ENCODE data around the gene METTL16. TPM values are rescaled to one million over a fixed set of nuclear protein-coding genes. Genes with fewer than 3 reads are reported as not detected.

METTL16 gene
- total RNA-seq, 1 experiment from 2014 or later, result 54.1 TPM

DNA sequence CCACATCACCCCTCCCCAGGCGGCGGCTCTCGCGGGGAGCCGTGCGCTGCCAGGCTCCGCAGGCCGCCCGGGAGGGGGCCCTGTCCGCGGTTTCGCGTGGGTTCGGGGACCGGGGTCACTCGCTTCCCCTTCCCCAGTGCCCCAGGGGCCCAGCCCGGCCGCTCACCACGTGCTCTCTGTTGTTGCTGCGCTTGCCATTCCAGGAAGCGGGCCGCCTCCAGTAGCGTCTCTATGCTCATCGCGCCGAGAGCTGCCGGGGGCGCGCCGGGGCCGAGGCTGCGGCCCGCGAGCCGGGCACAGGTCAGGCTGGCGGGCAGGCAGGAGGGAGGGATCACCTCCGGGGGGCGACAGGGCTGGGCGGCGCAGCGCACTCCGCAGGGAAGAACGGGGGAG is 111.2 kb downstream of the METTL16 start:
- H3K36me3 Mint-ChIP-seq, result no peaks in the 10 kb centered on the region
- peak; percentile 69 for DNase-seq (ENCODE audit: low spot score)
- 0 out of 2 replicates have a peak, but pooled peaks cover 5% of the 10 kb centered on the region for H3K27me3 Mint-ChIP-seq (ENCODE audit: low read depth)
- no peaks in the 10 kb centered on the region for H3K9me3 Mint-ChIP-seq
- ChIA-PET CTCF (interaction anchor here (1.8 to 7.0 kb wide), 3 partner anchors 12 to 17 kb away, joined by 8 to 60 read pairs (median 57); no protein-coding TSS in a partner anchor), POLR2A (interaction anchor here (1.1 to 2.8 kb wide), 4 partner anchors 12 to 52 kb away, joined by 5 to 12 read pairs (median 6); no protein-coding TSS in a partner anchor)
- no peak overlapping the region for H3K27ac Mint-ChIP-seq
- peaks cover 35% of the 10 kb centered on the region for H3K4me1 Mint-ChIP-seq
- H3K4me3 Mint-ChIP-seq, result peak overlapping the region; percentile 95
- no peak for ATAC-seq
- TF ChIP-seq FOXK1 (CRISPR knock-in tag; IDR thresholded peaks at IDR 0.05) (peak; percentile 88), JUN (CRISPR knock-in tag; IDR thresholded peaks at IDR 0.05) (no peak), TCF7 (CRISPR knock-in tag; IDR thresholded peaks at IDR 0.05; ENCODE audit: low read depth) (no peak), KAT7 (CRISPR knock-in tag; IDR thresholded peaks at IDR 0.05; ENCODE audit: borderline replicate concordance) (no peak), TEAD1 (CRISPR knock-in tag; IDR thresholded peaks at IDR 0.05) (no peak), FOXJ3 (CRISPR knock-in tag; IDR thresholded peaks at IDR 0.05; ENCODE audit: borderline replicate concordance) (no peak), RELA (CRISPR knock-in tag; IDR thresholded peaks at IDR 0.05; ENCODE audit: borderline replicate concordance) (no peak), NR2C2 (CRISPR knock-in tag; IDR thresholded peaks at IDR 0.05) (no peak), NFATC4 (CRISPR knock-in tag; IDR thresholded peaks at IDR 0.05) (no peak)
- TF ChIP-seq, protein P1, sequence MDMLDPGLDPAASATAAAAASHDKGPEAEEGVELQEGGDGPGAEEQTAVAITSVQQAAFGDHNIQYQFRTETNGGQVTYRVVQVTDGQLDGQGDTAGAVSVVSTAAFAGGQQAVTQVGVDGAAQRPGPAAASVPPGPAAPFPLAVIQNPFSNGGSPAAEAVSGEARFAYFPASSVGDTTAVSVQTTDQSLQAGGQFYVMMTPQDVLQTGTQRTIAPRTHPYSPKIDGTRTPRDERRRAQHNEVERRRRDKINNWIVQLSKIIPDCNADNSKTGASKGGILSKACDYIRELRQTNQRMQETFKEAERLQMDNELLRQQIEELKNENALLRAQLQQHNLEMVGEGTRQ (CRISPR knock-in tag; IDR thresholded peaks at IDR 0.05), result peak; percentile 48; the same call in 1 of the 2 replicates
- TF ChIP-seq, protein P2, sequence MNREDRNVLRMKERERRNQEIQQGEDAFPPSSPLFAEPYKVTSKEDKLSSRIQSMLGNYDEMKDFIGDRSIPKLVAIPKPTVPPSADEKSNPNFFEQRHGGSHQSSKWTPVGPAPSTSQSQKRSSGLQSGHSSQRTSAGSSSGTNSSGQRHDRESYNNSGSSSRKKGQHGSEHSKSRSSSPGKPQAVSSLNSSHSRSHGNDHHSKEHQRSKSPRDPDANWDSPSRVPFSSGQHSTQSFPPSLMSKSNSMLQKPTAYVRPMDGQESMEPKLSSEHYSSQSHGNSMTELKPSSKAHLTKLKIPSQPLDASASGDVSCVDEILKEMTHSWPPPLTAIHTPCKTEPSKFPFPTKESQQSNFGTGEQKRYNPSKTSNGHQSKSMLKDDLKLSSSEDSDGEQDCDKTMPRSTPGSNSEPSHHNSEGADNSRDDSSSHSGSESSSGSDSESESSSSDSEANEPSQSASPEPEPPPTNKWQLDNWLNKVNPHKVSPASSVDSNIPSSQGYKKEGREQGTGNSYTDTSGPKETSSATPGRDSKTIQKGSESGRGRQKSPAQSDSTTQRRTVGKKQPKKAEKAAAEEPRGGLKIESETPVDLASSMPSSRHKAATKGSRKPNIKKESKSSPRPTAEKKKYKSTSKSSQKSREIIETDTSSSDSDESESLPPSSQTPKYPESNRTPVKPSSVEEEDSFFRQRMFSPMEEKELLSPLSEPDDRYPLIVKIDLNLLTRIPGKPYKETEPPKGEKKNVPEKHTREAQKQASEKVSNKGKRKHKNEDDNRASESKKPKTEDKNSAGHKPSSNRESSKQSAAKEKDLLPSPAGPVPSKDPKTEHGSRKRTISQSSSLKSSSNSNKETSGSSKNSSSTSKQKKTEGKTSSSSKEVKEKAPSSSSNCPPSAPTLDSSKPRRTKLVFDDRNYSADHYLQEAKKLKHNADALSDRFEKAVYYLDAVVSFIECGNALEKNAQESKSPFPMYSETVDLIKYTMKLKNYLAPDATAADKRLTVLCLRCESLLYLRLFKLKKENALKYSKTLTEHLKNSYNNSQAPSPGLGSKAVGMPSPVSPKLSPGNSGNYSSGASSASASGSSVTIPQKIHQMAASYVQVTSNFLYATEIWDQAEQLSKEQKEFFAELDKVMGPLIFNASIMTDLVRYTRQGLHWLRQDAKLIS (CRISPR knock-in tag; IDR thresholded peaks at IDR 0.05; ENCODE audit: borderline replicate concordance), result no peak
- TF ChIP-seq, protein P3, sequence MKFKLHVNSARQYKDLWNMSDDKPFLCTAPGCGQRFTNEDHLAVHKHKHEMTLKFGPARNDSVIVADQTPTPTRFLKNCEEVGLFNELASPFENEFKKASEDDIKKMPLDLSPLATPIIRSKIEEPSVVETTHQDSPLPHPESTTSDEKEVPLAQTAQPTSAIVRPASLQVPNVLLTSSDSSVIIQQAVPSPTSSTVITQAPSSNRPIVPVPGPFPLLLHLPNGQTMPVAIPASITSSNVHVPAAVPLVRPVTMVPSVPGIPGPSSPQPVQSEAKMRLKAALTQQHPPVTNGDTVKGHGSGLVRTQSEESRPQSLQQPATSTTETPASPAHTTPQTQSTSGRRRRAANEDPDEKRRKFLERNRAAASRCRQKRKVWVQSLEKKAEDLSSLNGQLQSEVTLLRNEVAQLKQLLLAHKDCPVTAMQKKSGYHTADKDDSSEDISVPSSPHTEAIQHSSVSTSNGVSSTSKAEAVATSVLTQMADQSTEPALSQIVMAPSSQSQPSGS (CRISPR knock-in tag; IDR thresholded peaks at IDR 0.05; ENCODE audit: borderline replicate concordance, low read depth), result no peak
- TF ChIP-seq, protein P4, sequence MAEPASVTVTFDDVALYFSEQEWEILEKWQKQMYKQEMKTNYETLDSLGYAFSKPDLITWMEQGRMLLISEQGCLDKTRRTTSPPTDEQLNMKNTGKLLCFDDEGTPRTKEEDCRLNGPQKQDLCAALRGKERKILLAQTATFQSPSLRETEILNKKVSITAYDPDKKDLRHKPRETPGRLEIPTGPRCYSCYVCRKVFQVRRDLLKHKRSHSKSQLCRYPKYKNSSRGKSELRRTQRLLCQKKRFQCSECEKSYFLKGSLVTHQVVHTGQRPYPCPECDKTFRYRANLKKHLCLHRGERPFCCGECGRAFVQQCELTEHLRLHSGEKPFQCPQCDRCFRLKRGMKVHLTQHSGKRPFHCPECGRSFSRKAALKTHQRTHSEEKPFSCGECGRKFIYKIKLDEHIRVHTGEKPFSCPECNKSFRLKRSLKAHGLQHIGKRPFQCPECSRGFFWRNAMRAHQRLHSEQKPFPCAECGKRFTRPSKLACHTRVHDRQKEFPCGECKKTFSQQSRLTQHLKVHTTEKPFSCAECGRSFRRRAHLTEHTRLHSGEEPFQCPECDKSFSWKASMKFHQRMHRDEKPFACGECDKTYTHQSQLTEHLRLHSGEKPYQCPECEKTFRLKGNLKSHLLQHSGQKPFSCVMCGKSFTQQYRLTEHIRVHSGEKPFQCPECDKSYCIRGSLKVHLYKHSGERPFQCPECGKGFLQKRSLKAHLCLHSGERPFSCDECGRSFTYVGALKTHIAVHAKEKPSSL (CRISPR knock-in tag; conservative IDR thresholded peaks at IDR 0.05), result no peak
- TF ChIP-seq, protein P5, sequence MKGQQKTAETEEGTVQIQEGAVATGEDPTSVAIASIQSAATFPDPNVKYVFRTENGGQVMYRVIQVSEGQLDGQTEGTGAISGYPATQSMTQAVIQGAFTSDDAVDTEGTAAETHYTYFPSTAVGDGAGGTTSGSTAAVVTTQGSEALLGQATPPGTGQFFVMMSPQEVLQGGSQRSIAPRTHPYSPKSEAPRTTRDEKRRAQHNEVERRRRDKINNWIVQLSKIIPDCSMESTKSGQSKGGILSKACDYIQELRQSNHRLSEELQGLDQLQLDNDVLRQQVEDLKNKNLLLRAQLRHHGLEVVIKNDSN (CRISPR knock-in tag; IDR thresholded peaks at IDR 0.05), result no peak
- TF ChIP-seq, protein P6, sequence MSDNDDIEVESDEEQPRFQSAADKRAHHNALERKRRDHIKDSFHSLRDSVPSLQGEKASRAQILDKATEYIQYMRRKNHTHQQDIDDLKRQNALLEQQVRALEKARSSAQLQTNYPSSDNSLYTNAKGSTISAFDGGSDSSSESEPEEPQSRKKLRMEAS (CRISPR knock-in tag; IDR thresholded peaks at IDR 0.05), result peak; percentile 74; the same call in 1 of the 2 replicates
- TF ChIP-seq, protein P7, sequence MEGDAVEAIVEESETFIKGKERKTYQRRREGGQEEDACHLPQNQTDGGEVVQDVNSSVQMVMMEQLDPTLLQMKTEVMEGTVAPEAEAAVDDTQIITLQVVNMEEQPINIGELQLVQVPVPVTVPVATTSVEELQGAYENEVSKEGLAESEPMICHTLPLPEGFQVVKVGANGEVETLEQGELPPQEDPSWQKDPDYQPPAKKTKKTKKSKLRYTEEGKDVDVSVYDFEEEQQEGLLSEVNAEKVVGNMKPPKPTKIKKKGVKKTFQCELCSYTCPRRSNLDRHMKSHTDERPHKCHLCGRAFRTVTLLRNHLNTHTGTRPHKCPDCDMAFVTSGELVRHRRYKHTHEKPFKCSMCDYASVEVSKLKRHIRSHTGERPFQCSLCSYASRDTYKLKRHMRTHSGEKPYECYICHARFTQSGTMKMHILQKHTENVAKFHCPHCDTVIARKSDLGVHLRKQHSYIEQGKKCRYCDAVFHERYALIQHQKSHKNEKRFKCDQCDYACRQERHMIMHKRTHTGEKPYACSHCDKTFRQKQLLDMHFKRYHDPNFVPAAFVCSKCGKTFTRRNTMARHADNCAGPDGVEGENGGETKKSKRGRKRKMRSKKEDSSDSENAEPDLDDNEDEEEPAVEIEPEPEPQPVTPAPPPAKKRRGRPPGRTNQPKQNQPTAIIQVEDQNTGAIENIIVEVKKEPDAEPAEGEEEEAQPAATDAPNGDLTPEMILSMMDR (IDR thresholded peaks at IDR 0.05), result no peak
- TF ChIP-seq, protein P8, sequence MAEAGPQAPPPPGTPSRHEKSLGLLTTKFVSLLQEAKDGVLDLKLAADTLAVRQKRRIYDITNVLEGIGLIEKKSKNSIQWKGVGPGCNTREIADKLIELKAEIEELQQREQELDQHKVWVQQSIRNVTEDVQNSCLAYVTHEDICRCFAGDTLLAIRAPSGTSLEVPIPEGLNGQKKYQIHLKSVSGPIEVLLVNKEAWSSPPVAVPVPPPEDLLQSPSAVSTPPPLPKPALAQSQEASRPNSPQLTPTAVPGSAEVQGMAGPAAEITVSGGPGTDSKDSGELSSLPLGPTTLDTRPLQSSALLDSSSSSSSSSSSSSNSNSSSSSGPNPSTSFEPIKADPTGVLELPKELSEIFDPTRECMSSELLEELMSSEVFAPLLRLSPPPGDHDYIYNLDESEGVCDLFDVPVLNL (CRISPR knock-in tag; IDR thresholded peaks at IDR 0.05; ENCODE audit: borderline replicate concordance, low read depth), result no peak
- TF ChIP-seq, protein P9, sequence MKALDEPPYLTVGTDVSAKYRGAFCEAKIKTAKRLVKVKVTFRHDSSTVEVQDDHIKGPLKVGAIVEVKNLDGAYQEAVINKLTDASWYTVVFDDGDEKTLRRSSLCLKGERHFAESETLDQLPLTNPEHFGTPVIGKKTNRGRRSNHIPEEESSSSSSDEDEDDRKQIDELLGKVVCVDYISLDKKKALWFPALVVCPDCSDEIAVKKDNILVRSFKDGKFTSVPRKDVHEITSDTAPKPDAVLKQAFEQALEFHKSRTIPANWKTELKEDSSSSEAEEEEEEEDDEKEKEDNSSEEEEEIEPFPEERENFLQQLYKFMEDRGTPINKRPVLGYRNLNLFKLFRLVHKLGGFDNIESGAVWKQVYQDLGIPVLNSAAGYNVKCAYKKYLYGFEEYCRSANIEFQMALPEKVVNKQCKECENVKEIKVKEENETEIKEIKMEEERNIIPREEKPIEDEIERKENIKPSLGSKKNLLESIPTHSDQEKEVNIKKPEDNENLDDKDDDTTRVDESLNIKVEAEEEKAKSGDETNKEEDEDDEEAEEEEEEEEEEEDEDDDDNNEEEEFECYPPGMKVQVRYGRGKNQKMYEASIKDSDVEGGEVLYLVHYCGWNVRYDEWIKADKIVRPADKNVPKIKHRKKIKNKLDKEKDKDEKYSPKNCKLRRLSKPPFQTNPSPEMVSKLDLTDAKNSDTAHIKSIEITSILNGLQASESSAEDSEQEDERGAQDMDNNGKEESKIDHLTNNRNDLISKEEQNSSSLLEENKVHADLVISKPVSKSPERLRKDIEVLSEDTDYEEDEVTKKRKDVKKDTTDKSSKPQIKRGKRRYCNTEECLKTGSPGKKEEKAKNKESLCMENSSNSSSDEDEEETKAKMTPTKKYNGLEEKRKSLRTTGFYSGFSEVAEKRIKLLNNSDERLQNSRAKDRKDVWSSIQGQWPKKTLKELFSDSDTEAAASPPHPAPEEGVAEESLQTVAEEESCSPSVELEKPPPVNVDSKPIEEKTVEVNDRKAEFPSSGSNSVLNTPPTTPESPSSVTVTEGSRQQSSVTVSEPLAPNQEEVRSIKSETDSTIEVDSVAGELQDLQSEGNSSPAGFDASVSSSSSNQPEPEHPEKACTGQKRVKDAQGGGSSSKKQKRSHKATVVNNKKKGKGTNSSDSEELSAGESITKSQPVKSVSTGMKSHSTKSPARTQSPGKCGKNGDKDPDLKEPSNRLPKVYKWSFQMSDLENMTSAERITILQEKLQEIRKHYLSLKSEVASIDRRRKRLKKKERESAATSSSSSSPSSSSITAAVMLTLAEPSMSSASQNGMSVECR (CRISPR knock-in tag; IDR thresholded peaks at IDR 0.05; ENCODE audit: borderline replicate concordance), result 0 out of 2 replicates have a peak, but pooled peaks have one; percentile 31
